OCI-LY3 (cell line): Measurements from ENCODE around the gene ARMC9.

Experiments
- EZH2phosphoT487 ChIP-seq: fragments of 200-600 bp; shearing (Covaris generic); IDR thresholded peaks from 2 replicates; pipeline ENCODE4 v1.6.1; 2018; ENCODE audit warnings: antibody characterized with exemption, mixed run types, low read depth
- TF ChIP-seq, protein P1 (sequence below): fragments of 200-600, 300-600 bp; sonication (generic); IDR thresholded peaks from 2 replicates; pipeline ENCODE4 v1.5.1; 2014; ENCODE audit warnings: antibody characterized with exemption, low read length, low read depth

DNA sequence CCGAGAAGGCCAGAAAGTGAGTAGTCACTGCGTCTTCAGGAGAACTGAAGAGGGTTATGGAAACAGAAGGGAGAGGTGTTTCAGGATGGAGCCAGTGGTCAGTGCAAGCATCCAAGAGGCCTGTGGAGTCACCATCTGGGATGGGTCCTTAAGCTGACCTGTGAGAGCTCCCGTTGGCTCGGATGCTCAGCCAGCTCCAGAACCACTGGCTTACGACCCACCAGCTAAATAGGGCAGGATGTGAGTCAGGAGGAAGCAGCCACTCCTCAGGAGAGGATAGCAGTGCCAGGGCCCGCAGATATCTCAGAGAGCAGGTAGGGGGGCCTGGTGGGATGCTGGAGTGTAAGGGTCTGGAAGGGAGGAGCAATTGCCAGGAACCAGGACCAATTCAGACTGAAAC is 134.0 kb downstream of the ARMC9 start:
- TF ChIP-seq, protein P1, sequence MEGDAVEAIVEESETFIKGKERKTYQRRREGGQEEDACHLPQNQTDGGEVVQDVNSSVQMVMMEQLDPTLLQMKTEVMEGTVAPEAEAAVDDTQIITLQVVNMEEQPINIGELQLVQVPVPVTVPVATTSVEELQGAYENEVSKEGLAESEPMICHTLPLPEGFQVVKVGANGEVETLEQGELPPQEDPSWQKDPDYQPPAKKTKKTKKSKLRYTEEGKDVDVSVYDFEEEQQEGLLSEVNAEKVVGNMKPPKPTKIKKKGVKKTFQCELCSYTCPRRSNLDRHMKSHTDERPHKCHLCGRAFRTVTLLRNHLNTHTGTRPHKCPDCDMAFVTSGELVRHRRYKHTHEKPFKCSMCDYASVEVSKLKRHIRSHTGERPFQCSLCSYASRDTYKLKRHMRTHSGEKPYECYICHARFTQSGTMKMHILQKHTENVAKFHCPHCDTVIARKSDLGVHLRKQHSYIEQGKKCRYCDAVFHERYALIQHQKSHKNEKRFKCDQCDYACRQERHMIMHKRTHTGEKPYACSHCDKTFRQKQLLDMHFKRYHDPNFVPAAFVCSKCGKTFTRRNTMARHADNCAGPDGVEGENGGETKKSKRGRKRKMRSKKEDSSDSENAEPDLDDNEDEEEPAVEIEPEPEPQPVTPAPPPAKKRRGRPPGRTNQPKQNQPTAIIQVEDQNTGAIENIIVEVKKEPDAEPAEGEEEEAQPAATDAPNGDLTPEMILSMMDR, result no peak
- no peak for TF ChIP-seq EZH2phosphoT487
